Gastrocnemius medialis (tissue), 4 donors: Measurements from ENCODE around the gene DEGS2. TPM values are rescaled to one million over a fixed set of nuclear protein-coding genes. Genes with fewer than 3 reads are reported as not detected.
"Not testable (repeated sequence)": the region's sequence is repeated elsewhere in the genome, so short reads cannot be mapped to it uniquely, and the experiment has no call there.

Experiments
- ATAC-seq, 2 donors: fragments of 150-250 bp; one replicate each; pipeline ENCODE4 v1.9.1; 2016
- DNase-seq, 2 donors: peaks; one replicate each; pipeline ENCODE4 v3.0.0-alpha.2; 2019
- H3K27ac ChIP-seq, 4 donors: fragments of 200-600 bp; sonication (generic); 1 replicate in 1 of 4; 2 replicates in 3 of 4; pipeline ENCODE4 v1.5.1; 2016 to 2018; ENCODE audit warnings: mild to moderate bottlenecking in 2 of 4, moderate library complexity in 1 of 4
- H3K27me3 ChIP-seq, 3 donors: fragments of 200-600 bp; sonication (generic) in 2 of 3; 1 replicate in 1 of 3; 2 replicates in 2 of 3; pipeline versions ENCODE4 v1.5.1 to v1.6.0; 2016 to 2019; ENCODE audit warnings: mild to moderate bottlenecking in 1 of 3, moderate library complexity in 1 of 3
- H3K36me3 ChIP-seq, 2 donors: fragments of 200-600 bp; sonication (generic) in 1 of 2; one replicate each; pipeline ENCODE4 v1.5.1; 2017 to 2018
- H3K4me1 ChIP-seq, 2 donors: fragments of 200-600 bp; sonication (generic) in 1 of 2; one replicate each; pipeline ENCODE4 v1.5.1; 2016 to 2017; ENCODE audit warnings: mild to moderate bottlenecking in 2 of 2
- H3K4me3 ChIP-seq, 4 donors: fragments of 200-600 bp; sonication (generic) in 3 of 4; 1 replicate in 1 of 4; 2 replicates in 3 of 4; pipeline ENCODE4 v1.5.1; 2016 to 2019; ENCODE audit warnings: mild to moderate bottlenecking in 2 of 4
- H3K9me3 ChIP-seq, 3 donors: fragments of 200-600 bp; sonication (generic) in 2 of 3; 1 replicate in 1 of 3; 2 replicates in 2 of 3; pipeline ENCODE4 v1.5.1; 2016 to 2019
- CTCF ChIP-seq, 5 experiments: fragments of 450-650 bp in 3 of 5; fragments of 200-600 bp in 2 of 5; sonication (generic) in 2 of 5; IDR thresholded peaks in 4 of 5; conservative IDR thresholded peaks in 1 of 5; 1 replicate in 4 of 5; 2 replicates in 1 of 5; pipeline ENCODE4 v1.5.1; 2016 to 2019; ENCODE audit warnings: antibody characterized with exemption in 5 of 5, mild to moderate bottlenecking in 3 of 5, moderate library complexity in 3 of 5
- POLR2A ChIP-seq, 2 donors: fragments of 450-650 bp; IDR thresholded peaks; one replicate each; pipeline ENCODE4 v1.6.1; 2017; ENCODE audit warnings: antibody characterized with exemption in 2 of 2, mild to moderate bottlenecking in 2 of 2, moderate library complexity in 2 of 2
- in situ Hi-C, 4 donors: fragments of 200-750 bp; cut with MboI; loops; one replicate each; pipeline versions ENCODE4 v1.15.0 to v1.8.0; 2017; ENCODE audit warnings: low sequenced_read_pairs in 4 of 4
- intact Hi-C: fragments of 100-400 bp; cut with DNase I; formaldehyde crosslinking; loops from one replicate; pipeline ENCODE4 v1.15.1; 2023; ENCODE audit warnings: low total_unique reads
- total RNA-seq, 4 donors: library from RNA; depleted of rRNA; stranded (reverse); fragments of >200 nt; gene quantifications; one replicate each; pipeline versions ENCODE4 v1.1.0 to v1.2.3, GENCODE V29; 2016

Gene DEGS2
- total RNA-seq, 4 donors from 2014 or later = 0.22 to 0.75 (median 0.66) TPM; not detected in 1

DNA sequence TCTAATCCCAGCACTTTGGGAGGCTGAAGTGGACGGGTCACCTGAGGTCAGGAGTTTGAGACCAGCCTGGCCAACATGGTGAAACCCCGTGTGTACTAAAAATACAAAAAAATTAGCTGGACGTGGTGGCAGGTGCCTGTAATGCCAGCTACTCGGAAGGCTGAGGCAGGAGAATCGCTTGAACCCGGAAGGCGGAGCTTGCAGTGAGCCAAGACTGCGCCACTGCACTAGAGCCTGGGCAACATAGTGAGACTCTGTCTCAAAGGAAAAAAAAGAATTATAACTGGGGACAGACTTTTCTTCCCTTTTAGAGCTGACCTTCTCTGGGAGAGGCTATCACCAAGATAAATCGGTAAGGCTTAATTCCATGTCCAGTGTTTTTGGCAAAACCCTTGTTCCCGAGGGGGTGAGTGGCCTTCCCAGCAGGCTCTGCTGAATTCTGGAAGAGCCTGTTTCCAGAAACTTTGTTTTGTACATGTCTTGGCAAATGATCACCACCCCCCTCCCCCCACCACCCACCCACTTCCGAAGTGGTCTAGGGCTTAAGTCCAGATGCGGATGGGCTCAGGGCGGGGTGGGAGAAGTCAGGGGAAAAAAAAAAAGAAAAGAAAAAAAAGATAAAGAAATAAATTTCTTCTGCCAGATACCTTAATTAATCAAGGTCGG lies 32.3 kb upstream of the DEGS2 start:
- in situ Hi-C loops = loop anchor here in 3 of 4 donors (5.0 to 25.0 kb wide), 2 partner anchors 204 to 209 kb away; no protein-coding TSS in a partner anchor
- TF ChIP-seq CTCF (IDR thresholded peaks at IDR 0.05 in 4 of 5, conservative IDR thresholded peaks at IDR 0.05 in 1 of 5) (no peak), POLR2A (IDR thresholded peaks at IDR 0.05) (no peak)
- no peaks in the 10 kb centered on the region for H3K27me3 ChIP-seq
- H3K4me1 ChIP-seq = peaks cover 5 to 9% of the 10 kb centered on the region in 2 donors
- no peaks in the 10 kb centered on the region for H3K9me3 ChIP-seq
- intact Hi-C loops = loop anchor here (1.0 to 2.0 kb wide), 4 partner anchors 47 to 209 kb away; partner anchors contain the start of genes WDR25 and YY1
- DNase-seq (no peak), ATAC-seq (no peak)
- H3K27ac ChIP-seq = peak overlapping the region in 3 of 4 donors; percentile 82 to 92 (median 82)
- no peaks in the 10 kb centered on the region for H3K36me3 ChIP-seq
- peak overlapping the region in 3 of 4 donors; percentile 58 to 67 (median 61) for H3K4me3 ChIP-seq

DNA sequence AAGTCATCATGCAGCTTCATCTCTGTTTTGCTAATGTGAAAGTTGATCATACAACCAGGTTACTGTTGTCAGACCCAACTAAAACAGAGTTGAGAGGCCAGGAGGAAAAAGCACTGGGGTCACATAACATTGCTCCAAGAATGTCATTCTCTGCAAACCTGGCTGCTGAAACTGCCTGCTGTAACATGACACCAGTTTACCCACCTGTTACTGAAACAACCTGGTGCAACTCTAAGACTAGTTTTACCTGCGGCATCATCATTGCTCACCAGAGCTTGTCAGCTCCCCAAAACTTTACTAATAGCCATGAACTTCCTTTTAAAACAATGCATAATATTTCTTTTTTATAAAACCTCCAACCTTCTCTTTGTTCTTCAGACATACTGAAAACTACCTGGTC lies 30.7 kb upstream of the DEGS2 start:
- ATAC-seq (no peak), DNase-seq (no peak)
- H3K4me1 ChIP-seq = peaks cover 5 to 9% of the 10 kb centered on the region in 2 donors
- in situ Hi-C loops (loop anchor here in 3 of 4 donors (5.0 to 25.0 kb wide), 2 partner anchors 203 to 208 kb away; no protein-coding TSS in a partner anchor), intact Hi-C loops (no loop called here)
- TF ChIP-seq POLR2A (IDR thresholded peaks at IDR 0.05) = no peak
- TF ChIP-seq CTCF (IDR thresholded peaks at IDR 0.05 in 4 of 5, conservative IDR thresholded peaks at IDR 0.05 in 1 of 5) = no peak
- H3K27ac ChIP-seq = no peak overlapping the region
- no peaks in the 10 kb centered on the region for H3K9me3 ChIP-seq
- no peaks in the 10 kb centered on the region for H3K27me3 ChIP-seq
- H3K4me3 ChIP-seq = no peak overlapping the region
- H3K36me3 ChIP-seq = no peaks in the 10 kb centered on the region

- Histone ChIP-seq H3K27me3 (no peaks in the 10 kb centered on the region), H3K27ac (no peak overlapping the region), H3K4me1 (peaks cover 5 to 9% of the 10 kb centered on the region in 2 donors), H3K4me3 (no peak overlapping the region), H3K36me3 (no peaks in the 10 kb centered on the region), H3K9me3 (no peaks in the 10 kb centered on the region)
- intact Hi-C loops = no loop called here
- no peak for ATAC-seq
- no peak for DNase-seq
- no peak for TF ChIP-seq POLR2A (IDR thresholded peaks at IDR 0.05)
- no peak for TF ChIP-seq CTCF (IDR thresholded peaks at IDR 0.05 in 4 of 5, conservative IDR thresholded peaks at IDR 0.05 in 1 of 5)
- in situ Hi-C loops = loop anchor here in 2 of 4 donors (10.0 to 25.0 kb wide), 2 partner anchors 201 to 204 kb away; no protein-coding TSS in a partner anchor
Measured at GRCh38 chr14:100188392-100189030, 29.1 kb upstream of the DEGS2 start.

GRCh38 chr14:100187247-100187833 lies 27.9 kb upstream of the DEGS2 start:
- H3K27ac ChIP-seq = no peak overlapping the region
- in situ Hi-C loops (loop anchor here in 2 of 4 donors (10.0 to 25.0 kb wide), 2 partner anchors 200 to 203 kb away; no protein-coding TSS in a partner anchor), intact Hi-C loops (no loop called here)
- H3K36me3 ChIP-seq = no peaks in the 10 kb centered on the region
- ATAC-seq (no peak), DNase-seq (no peak)
- H3K27me3 ChIP-seq = no peaks in the 10 kb centered on the region
- no peak overlapping the region for H3K4me3 ChIP-seq
- peaks cover 3 to 6% of the 10 kb centered on the region in 2 donors for H3K4me1 ChIP-seq
- no peak for TF ChIP-seq POLR2A (IDR thresholded peaks at IDR 0.05)
- no peak for TF ChIP-seq CTCF (IDR thresholded peaks at IDR 0.05 in 4 of 5, conservative IDR thresholded peaks at IDR 0.05 in 1 of 5)
- H3K9me3 ChIP-seq = no peaks in the 10 kb centered on the region

- DNase-seq, ATAC-seq, H3K4me1 ChIP-seq, H3K27me3 ChIP-seq, H3K27ac ChIP-seq, intact Hi-C loops, H3K9me3 ChIP-seq, H3K36me3 ChIP-seq, H3K4me3 ChIP-seq: not testable (repeated sequence)
- in situ Hi-C loops = loop anchor here in 2 of 4 donors (10.0 to 25.0 kb wide), 2 partner anchors 195 to 197 kb away; no protein-coding TSS in a partner anchor
Measured at GRCh38 chr14:100181876-100182551, 22.6 kb upstream of the DEGS2 start.

DNA sequence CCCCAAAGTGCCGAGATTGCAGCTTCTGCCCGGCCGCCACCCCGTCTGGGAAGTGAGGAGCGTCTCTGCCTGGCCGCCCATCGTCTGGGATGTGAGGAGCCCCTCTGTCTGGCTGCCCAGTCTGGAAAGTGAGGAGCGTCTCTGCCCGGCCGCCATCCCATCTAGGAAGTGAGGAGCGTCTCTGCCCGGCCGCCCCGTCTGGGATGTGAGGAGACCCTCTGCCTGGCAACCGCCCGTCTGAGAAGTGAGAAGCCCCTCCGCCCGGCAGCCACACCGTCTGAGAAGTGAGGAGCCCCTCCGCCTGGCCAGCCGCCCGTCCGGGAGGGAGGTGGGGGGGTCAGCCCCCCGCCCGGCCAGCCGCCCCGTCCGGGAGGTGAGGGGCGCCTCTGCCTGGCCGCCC lies 21.2 kb upstream of the DEGS2 start:
- intact Hi-C loops, H3K27ac ChIP-seq, H3K27me3 ChIP-seq, H3K4me1 ChIP-seq, DNase-seq, H3K9me3 ChIP-seq, H3K4me3 ChIP-seq, H3K36me3 ChIP-seq, ATAC-seq: not testable (repeated sequence)
- in situ Hi-C loops = loop anchor here in 2 of 4 donors (10.0 to 25.0 kb wide), 2 partner anchors 193 to 196 kb away; no protein-coding TSS in a partner anchor
